H9 (cell line): ENCODE results near the gene ANGPTL5. TPM values are rescaled to one million over a fixed set of nuclear protein-coding genes. Genes with fewer than 3 reads are reported as not detected.
"Not testable (repeated sequence)": the region's sequence is repeated elsewhere in the genome, so short reads cannot be mapped to it uniquely, and the experiment has no call there.

Source experiments
- DNase-seq: peaks from one replicate; pipeline ENCODE4 v3.0.0-alpha.2; 2017
- H2AFZ ChIP-seq: one replicate; pipeline ENCODE4 v1.6.1; 2013; ENCODE audit warnings: mild to moderate bottlenecking, low read length, control low read depth, moderate library complexity
- H2AK5ac ChIP-seq: 2 replicates; pipeline ENCODE4 v1.6.1; 2013; ENCODE audit warnings: low read length, control low read depth, mixed read lengths; ENCODE audit not compliant: insufficient read length
- H2BK120ac ChIP-seq: one replicate; pipeline ENCODE4 v1.6.1; 2013; ENCODE audit warnings: low read depth, mild to moderate bottlenecking, low read length, control low read depth, inconsistent platforms; ENCODE audit not compliant: poor library complexity, severe bottlenecking
- H2BK12ac ChIP-seq: 2 replicates; pipeline ENCODE4 v1.6.1; 2013; ENCODE audit warnings: low read length, control low read depth, mixed read lengths, low read depth; ENCODE audit not compliant: insufficient read length
- H2BK15ac ChIP-seq: 2 replicates; pipeline ENCODE4 v1.6.1; 2013; ENCODE audit warnings: low read depth, low read length, control low read depth
- H2BK20ac ChIP-seq: one replicate; pipeline ENCODE4 v1.6.1; 2013; ENCODE audit warnings: low read depth, mild to moderate bottlenecking, low read length, control low read depth, inconsistent platforms; ENCODE audit not compliant: poor library complexity, severe bottlenecking
- H2BK5ac ChIP-seq: 2 replicates; pipeline ENCODE4 v1.6.1; 2013; ENCODE audit warnings: low read length, control low read depth, mixed read lengths; ENCODE audit not compliant: insufficient read length
- H3K14ac ChIP-seq: 2 replicates; pipeline ENCODE4 v1.6.1; 2013; ENCODE audit warnings: low read length, control low read depth; ENCODE audit not compliant: insufficient read depth
- H3K18ac ChIP-seq: 2 replicates; pipeline ENCODE4 v1.6.1; 2013; ENCODE audit warnings: low read depth, mild to moderate bottlenecking, mixed read lengths, low read length, control low read depth; ENCODE audit not compliant: insufficient read length
- H3K23ac ChIP-seq: 2 replicates; pipeline ENCODE4 v1.6.1; 2013; ENCODE audit warnings: low read length, control low read depth, mixed read lengths, low read depth; ENCODE audit not compliant: insufficient read length
- H3K23me2 ChIP-seq: 2 replicates; pipeline ENCODE4 v1.6.1; 2013; ENCODE audit warnings: low read depth, mild to moderate bottlenecking, mixed read lengths, low read length, control low read depth; ENCODE audit not compliant: insufficient read length, poor library complexity, severe bottlenecking
- H3K27ac ChIP-seq: 2 replicates; pipeline ENCODE4 v1.5.1; 2013; ENCODE audit warnings: low read length, control low read depth, mixed read lengths, low read depth; ENCODE audit not compliant: insufficient read length
- H3K27me3 ChIP-seq: 2 replicates; pipeline ENCODE4 v1.6.1; 2013; ENCODE audit warnings: low read length, control low read depth, inconsistent platforms; ENCODE audit not compliant: insufficient read depth
- H3K4ac ChIP-seq: 2 replicates; pipeline ENCODE4 v1.6.1; 2013; ENCODE audit warnings: low read depth, mild to moderate bottlenecking, control low read depth, inconsistent platforms, low read length, moderate library complexity
- H3K4me1 ChIP-seq: 2 replicates; pipeline ENCODE4 v1.6.1; 2013; ENCODE audit warnings: low read length, control low read depth, inconsistent platforms; ENCODE audit not compliant: insufficient read depth
- H3K4me2 ChIP-seq: 2 replicates; pipeline ENCODE4 v1.6.1; 2013; ENCODE audit warnings: low read length, control low read depth, mixed read lengths; ENCODE audit not compliant: insufficient read length, insufficient read depth
- H3K56ac ChIP-seq: 2 replicates; pipeline ENCODE4 v1.6.1; 2013; ENCODE audit warnings: low read depth, mild to moderate bottlenecking, mixed read lengths, low read length, control low read depth; ENCODE audit not compliant: insufficient read length
- H3K79me1 ChIP-seq: 2 replicates; pipeline ENCODE4 v1.6.1; 2013; ENCODE audit warnings: low read depth, mild to moderate bottlenecking, moderate library complexity, low read length, control low read depth, inconsistent platforms; ENCODE audit not compliant: insufficient read depth, poor library complexity, severe bottlenecking
- H3K79me2 ChIP-seq: 2 replicates; pipeline ENCODE4 v1.6.1; 2013; ENCODE audit warnings: low read length, control low read depth, inconsistent platforms; ENCODE audit not compliant: insufficient read depth
- H3K9ac ChIP-seq: 2 replicates; pipeline ENCODE4 v1.6.1; 2013; ENCODE audit warnings: low read length, control low read depth, mixed read lengths; ENCODE audit not compliant: insufficient read length; ENCODE audit errors: extremely low read depth
- H3K9me3 ChIP-seq: one replicate; pipeline ENCODE4 v1.6.1; 2013; ENCODE audit warnings: low read depth, low read length, inconsistent platforms; ENCODE audit not compliant: control insufficient read depth
- H3T11ph ChIP-seq: one replicate; pipeline ENCODE4 v1.6.1; 2013; ENCODE audit warnings: mild to moderate bottlenecking, low read length, control low read depth, inconsistent platforms
- H4K20me1 ChIP-seq: one replicate; pipeline ENCODE4 v1.6.1; 2013; ENCODE audit not compliant: control insufficient read depth, insufficient read length, insufficient read depth
- H4K5ac ChIP-seq: 2 replicates; pipeline ENCODE4 v1.6.1; 2013; ENCODE audit warnings: low read depth, mild to moderate bottlenecking, mixed read lengths, low read length, control low read depth; ENCODE audit not compliant: insufficient read length
- H4K8ac ChIP-seq: replicated peaks from 2 replicates; pipeline ENCODE4 v1.6.1; 2013; ENCODE audit warnings: low read length, control low read depth, mixed read lengths, low read depth; ENCODE audit not compliant: insufficient read length
- H4K91ac ChIP-seq: 2 replicates; pipeline ENCODE4 v1.6.1; 2013; ENCODE audit warnings: low read depth, mild to moderate bottlenecking, moderate library complexity, mixed read lengths, low read length, control low read depth; ENCODE audit not compliant: insufficient read length
- H3K27ac Mint-ChIP-seq, 3 experiments: 2 replicates in 2 of 3; 3 replicates in 1 of 3; pipeline ENCODE4 v1.8.0; 2020 to 2021; ENCODE audit warnings: mixed read lengths in 3 of 3, mild to moderate bottlenecking in 1 of 3, moderate library complexity in 1 of 3
- H3K27me3 Mint-ChIP-seq: 2 replicates; pipeline ENCODE4 v1.8.0; 2021; ENCODE audit warnings: low read depth, mild to moderate bottlenecking, moderate library complexity, mixed read lengths
- H3K36me3 Mint-ChIP-seq, 3 experiments: 2 replicates in 2 of 3; 3 replicates in 1 of 3; pipeline ENCODE4 v1.8.0; 2020 to 2021; ENCODE audit warnings: low read depth in 3 of 3, mixed read lengths in 3 of 3; ENCODE audit not compliant: insufficient read depth in 1 of 3
- H3K4me1 Mint-ChIP-seq, 2 experiments: 2 replicates each; pipeline ENCODE4 v1.8.0; 2020; ENCODE audit warnings: mixed read lengths in 2 of 2
- H3K4me3 Mint-ChIP-seq, 2 experiments: 2 replicates in 1 of 2; 3 replicates in 1 of 2; pipeline ENCODE4 v1.8.0; 2020 to 2021; ENCODE audit warnings: mild to moderate bottlenecking in 2 of 2, mixed read lengths in 2 of 2, moderate library complexity in 1 of 2
- H3K9me3 Mint-ChIP-seq, 2 experiments: 2 replicates in 1 of 2; 3 replicates in 1 of 2; pipeline ENCODE4 v1.8.0; 2020; ENCODE audit warnings: mild to moderate bottlenecking in 2 of 2, mixed read lengths in 2 of 2, moderate library complexity in 1 of 2
- CTCF ChIP-seq: fragments of 200-600 bp; sonication (generic); conservative IDR thresholded peaks from 3 replicates; pipeline ENCODE4 v1.8.0; 2021; ENCODE audit warnings: antibody characterized with exemption, mild to moderate bottlenecking
- WGBS: extraction: QIAGEN DNeasy Blood & Tissue Kit; methylation state at CpG from one replicate; pipeline ENCODE4 v1.1.7; 2013; ENCODE audit warnings: missing lambda C conversion rate, low lambda C conversion rate, mixed read lengths; ENCODE audit not compliant: insufficient read length; ENCODE audit errors: extremely low coverage; 5-methylcytosine and 5-hydroxymethylcytosine counted together
- long read RNA-seq: library from polyadenylated mRNA; unstranded; transcript quantifications from one replicate; pipeline ENCODE4 v2.0.0, GENCODE V29; 2020
- total RNA-seq: library from RNA; stranded (reverse); gene quantifications from 2 replicates; pipeline ENCODE4 v1.2.1, GENCODE V29; 2021

ANGPTL5 gene
- total RNA-seq, result not detected in 2 replicates
- long read RNA-seq, result 0 reads

- Mint-ChIP-seq H3K27me3 (no peaks in the 10 kb centered on the region), H3K27ac (peak within 1 kb of the TSS; percentile 82 to 89 (median 83)), H3K9me3 (no peaks in the 10 kb centered on the region), H3K4me1 (peaks cover 17 to 26% of the 10 kb centered on the region in 2 experiments), H3K36me3 (no peaks in the 10 kb centered on the region), H3K4me3 (peak within 1 kb of the TSS; percentile 78 to 92)
- Histone ChIP-seq H3K27me3 (no peaks in the 10 kb centered on the region), H3K18ac (peak within 1 kb of the TSS; percentile 12), H3K14ac (peak within 1 kb of the TSS; percentile 26; the same call in 1 of the 2 replicates), H3K56ac (no peak within 1 kb of the TSS), H3K23me2 (peaks cover 5% of the 10 kb centered on the region), H2BK15ac (no peak within 1 kb of the TSS), H4K91ac (no peak within 1 kb of the TSS), H2AK5ac (no peak within 1 kb of the TSS), H3K4me1 (peaks cover 3% of the 10 kb centered on the region; the same call in 1 of the 2 replicates), H3K9ac (peak within 1 kb of the TSS; percentile 81), H3K23ac (no peak within 1 kb of the TSS), H2BK20ac (no peak within 1 kb of the TSS), H2BK12ac (no peak within 1 kb of the TSS), H3T11ph (no peak within 1 kb of the TSS), H4K20me1 (no peaks in the 10 kb centered on the region), H3K4me2 (peak within 1 kb of the TSS; percentile 69), H3K27ac (no peak within 1 kb of the TSS), H2BK5ac (no peak within 1 kb of the TSS), H4K8ac (no peak within 1 kb of the TSS), H3K9me3 (no peaks in the 10 kb centered on the region), H3K79me2 (no peaks in the 10 kb centered on the region), H2BK120ac (no peak within 1 kb of the TSS), H3K4ac (no peak within 1 kb of the TSS), H2AFZ (peak within 1 kb of the TSS; percentile 91), H4K5ac (no peak within 1 kb of the TSS), H3K79me1 (no peaks in the 10 kb centered on the region)
- WGBS, result no CpG with 5 or more reads among the region's 2 CpGs
- DNase-seq, result no peak
- TF ChIP-seq CTCF, result no peak
Measured at GRCh38 chr11:101916422-101916821, at the start of gene ANGPTL5. Gene ANGPTL5 (minus strand): TSS chr11:101916522. CDS start chr11:101907909, 8,613 bp downstream.

- H3K36me3 Mint-ChIP-seq, H3K79me1 ChIP-seq, H3K4me3 Mint-ChIP-seq, H3K27ac Mint-ChIP-seq, H3K56ac ChIP-seq, H3K14ac ChIP-seq, H3K4me2 ChIP-seq, H2AFZ ChIP-seq, H3T11ph ChIP-seq, H3K4me1 ChIP-seq, H3K79me2 ChIP-seq, H3K9me3 ChIP-seq, H3K9ac ChIP-seq, H3K23me2 ChIP-seq, H4K20me1 ChIP-seq, H2BK12ac ChIP-seq, H3K27me3 Mint-ChIP-seq, H2BK120ac ChIP-seq, H2AK5ac ChIP-seq, H3K9me3 Mint-ChIP-seq, H2BK15ac ChIP-seq, DNase-seq, H2BK20ac ChIP-seq, H3K4me1 Mint-ChIP-seq, H3K27ac ChIP-seq, H4K91ac ChIP-seq, H2BK5ac ChIP-seq, H3K4ac ChIP-seq, H3K18ac ChIP-seq, H4K8ac ChIP-seq, H3K27me3 ChIP-seq, H4K5ac ChIP-seq, H3K23ac ChIP-seq: not testable (repeated sequence)
- no CpG with 5 or more reads among the region's 10 CpGs for WGBS
Measured at GRCh38 chr11:101964200-101964599, 47.9 kb upstream of the ANGPTL5 start.
